GM12891 (cell line): ENCODE measurements around the gene LTBP2.

Experiments used
- POLR2A ChIP-seq: IDR thresholded peaks from 2 replicates; pipeline ENCODE4 v1.6.1; 2011; ENCODE audit warnings: low read depth, low read length, control low read depth
- TAF1 ChIP-seq: IDR thresholded peaks from 2 replicates; pipeline ENCODE4 v1.6.1; 2011; ENCODE audit warnings: low read depth, low read length, control low read depth

DNA sequence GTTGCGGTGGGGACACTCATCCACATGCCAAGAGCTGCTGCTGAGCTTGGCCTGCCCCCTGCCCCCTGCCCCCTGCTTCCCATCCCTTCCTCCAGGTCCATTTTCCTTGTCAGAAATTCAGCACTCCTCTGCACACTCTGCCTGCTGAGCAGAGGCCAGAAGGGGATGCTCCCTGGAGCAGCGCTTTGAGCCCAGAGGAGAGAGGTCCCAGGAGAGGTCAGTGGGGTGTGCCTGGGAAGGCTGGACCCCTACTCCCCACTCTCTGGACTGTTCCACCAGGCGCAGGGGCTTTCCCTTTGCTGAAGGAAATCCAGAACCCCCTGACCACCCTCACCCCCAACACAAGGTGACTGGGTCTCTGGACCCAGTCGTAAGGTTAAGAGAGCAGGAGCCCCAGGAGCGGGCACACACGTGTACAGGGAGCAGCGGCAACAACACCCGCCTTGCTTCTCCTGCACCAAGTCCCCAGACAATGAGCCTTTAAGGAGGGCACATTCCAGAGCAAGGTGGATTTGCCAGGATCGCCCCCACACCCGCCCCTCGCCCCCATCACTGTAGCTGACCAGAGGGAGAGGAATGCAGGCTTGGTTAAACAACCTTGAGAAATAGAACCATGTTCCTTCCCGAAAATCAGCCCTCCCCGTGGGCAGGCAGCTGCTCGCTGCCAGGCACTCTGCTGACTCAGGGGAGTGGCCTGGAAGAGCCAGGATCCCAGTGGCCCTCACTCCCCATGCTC is 87.8 kb downstream of the LTBP2 start:
- no peak for TF ChIP-seq TAF1
- TF ChIP-seq POLR2A: no peak
